ENCODE measurements around the gene ZSCAN10. TPM values are rescaled to one million over a fixed set of nuclear protein-coding genes. Genes with fewer than 3 reads are reported as not detected.

ZSCAN10 gene
- total and polyA plus RNA-seq, 5 donors, result not detected

DNA sequence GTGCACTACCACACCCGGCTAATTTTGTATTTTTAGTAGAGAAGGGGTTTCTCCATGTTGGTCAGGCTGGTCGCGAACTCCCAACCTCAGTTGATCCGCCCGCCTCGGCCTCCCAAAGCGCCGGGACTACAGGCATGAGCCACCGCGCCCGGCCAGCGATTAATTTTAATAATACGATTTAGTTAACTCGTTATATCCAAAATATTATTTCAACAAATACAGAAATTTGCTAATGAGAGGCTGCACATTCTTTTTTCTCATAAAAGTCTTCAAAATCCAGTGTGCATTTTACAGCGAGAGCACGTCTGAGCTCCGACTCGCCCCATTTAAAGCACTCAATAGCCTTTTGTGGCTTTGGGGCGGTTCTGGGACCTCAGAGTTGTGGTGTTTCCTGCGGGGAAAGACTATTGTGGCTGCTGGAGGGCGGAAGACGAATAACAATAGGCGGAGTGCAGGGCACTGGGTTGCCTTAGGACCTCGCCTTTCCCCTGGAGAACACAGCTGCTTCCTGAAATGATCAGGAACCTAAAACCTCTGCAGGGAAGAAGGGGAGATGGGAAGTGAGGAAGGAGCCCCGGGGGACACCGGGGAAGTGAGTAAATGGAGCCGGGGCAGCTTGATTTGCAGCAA, 2.9 kb upstream of the ZSCAN10 start:
- intact Hi-C loops (cut with DNase I), result no loop called here
- H3K27me3 ChIP-seq (ENCODE audit: control insufficient read depth, insufficient read depth), result no peaks in the 10 kb centered on the region
- ATAC-seq, result peak; percentile 22 to 68

DNA sequence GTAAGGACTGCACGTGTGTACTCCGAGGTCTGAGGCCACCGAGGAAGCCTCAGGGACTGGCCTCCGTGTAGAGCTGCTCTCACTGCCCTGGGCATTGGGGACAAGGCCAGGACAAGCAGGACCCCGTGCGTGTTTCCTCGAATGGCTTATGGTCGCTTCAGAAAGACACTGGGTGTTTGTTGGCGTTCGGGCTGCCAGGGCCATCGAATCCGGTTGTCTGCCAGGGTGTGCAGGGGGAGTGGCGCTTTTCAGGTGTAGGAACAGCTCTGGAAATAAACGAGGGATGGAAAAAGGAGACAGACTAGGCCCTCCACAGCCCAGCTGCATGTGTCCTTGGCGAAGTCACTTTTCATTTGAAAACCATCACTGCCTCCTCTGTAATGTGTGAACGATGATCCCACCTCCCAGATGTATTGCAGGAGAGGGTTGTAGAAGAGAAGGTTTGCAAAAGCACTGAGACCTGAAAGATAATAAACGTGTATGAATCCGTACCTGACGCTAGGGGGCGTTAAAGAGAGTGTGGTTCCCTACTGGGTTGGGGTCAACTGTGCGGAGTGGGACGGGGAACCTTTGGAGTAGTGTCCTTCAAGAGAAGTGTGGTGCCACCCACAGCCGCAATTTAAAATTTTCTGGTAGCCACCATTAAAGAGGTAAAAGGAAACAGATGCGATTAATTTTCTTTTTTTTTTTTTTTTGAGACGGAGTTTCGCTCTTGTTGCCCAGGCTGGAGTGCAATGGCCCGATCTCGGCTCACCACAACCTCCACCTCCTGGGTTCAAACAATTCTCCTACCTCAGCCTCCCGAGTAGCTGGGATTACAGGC, 2.1 kb upstream of the ZSCAN10 start:
- H3K27ac ChIP-seq (ENCODE audit: low read length), result peak overlapping the region; percentile 51
- H3K27me3 ChIP-seq (ENCODE audit: control insufficient read depth, insufficient read depth), result no peaks in the 10 kb centered on the region
- H3K4me3 ChIP-seq (ENCODE audit: low read length), result no peak overlapping the region
- no peaks in the 10 kb centered on the region for H3K9me3 ChIP-seq (ENCODE audit: control insufficient read depth, low read length)
- DNase-seq, result peak in 1 of 3 donors; percentile 42
- peaks cover 10% of the 10 kb centered on the region for H3K4me1 ChIP-seq (ENCODE audit: control insufficient read depth, insufficient read depth, low read length)
- intact Hi-C loops (cut with DNase I), result no loop called here
- no peak for ATAC-seq
- 58% methylated on average over 29 of the region's 29 CpGs for WGBS

More for the DNA sequence above, 2.9 kb upstream of the ZSCAN10 start:
- no peaks in the 10 kb centered on the region for H3K9me3 ChIP-seq (ENCODE audit: control insufficient read depth, low read length)
- peak; percentile 44 to 69 (median 63) for DNase-seq
- H3K4me3 ChIP-seq (ENCODE audit: low read length), result no peak overlapping the region
- WGBS, result 37% methylated on average over 27 of the region's 27 CpGs
- H3K4me1 ChIP-seq (ENCODE audit: control insufficient read depth, insufficient read depth, low read length), result peaks cover 10% of the 10 kb centered on the region
- peak overlapping the region; percentile 33 for H3K27ac ChIP-seq (ENCODE audit: low read length)

DNA sequence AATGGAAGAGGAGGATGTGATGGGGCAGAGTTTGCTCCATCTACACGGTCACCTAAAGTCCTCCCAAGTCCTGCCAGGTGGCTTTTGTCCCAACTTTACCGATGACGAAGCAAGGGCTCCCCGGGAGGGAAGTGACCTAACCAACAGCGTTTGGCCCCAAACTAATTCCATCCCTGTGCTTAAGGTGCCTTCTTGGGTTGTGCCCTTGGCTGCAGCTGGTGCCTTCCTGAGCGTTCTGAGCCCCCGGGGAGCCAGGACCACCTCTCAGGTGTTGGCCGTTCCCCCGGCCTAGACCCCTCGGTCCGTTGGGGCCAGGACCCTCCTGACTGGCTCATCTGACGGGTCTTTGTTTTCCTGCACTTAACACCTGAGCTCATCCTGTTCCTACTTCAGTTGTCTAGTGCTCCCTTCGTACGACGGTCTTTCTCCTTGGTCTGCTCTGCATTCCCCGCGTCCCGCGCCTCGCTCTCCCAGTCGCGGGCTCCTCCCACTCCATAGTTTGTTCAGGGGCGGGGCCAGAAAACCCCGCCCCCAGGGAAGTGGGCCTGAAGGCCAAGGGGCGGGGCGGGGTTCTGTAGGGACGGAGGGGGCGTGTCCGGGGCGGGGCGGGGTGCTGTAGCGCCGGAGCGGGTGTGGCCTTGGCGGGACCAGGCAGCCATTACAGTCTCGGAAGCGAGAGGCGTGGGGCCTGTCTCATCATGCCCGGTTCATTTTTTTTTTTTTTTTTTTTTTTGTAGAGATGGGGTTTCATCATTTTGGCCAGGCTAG, 822 bp upstream of the ZSCAN10 start:
- ATAC-seq (peak; percentile 94 to 95), DNase-seq (peak; percentile 91 to 97 (median 96))
- 5% methylated on average over 39 of the region's 39 CpGs for WGBS
- no peak overlapping the region for H3K27ac ChIP-seq (ENCODE audit: low read length)
- no peaks in the 10 kb centered on the region for H3K9me3 ChIP-seq (ENCODE audit: control insufficient read depth, low read length)
- no peak overlapping the region for H3K4me3 ChIP-seq (ENCODE audit: low read length)
- H3K4me1 ChIP-seq (ENCODE audit: control insufficient read depth, insufficient read depth, low read length), result peaks cover 10% of the 10 kb centered on the region
- no peaks in the 10 kb centered on the region for H3K27me3 ChIP-seq (ENCODE audit: control insufficient read depth, insufficient read depth)
- intact Hi-C loops (cut with DNase I), result no loop called here

DNA sequence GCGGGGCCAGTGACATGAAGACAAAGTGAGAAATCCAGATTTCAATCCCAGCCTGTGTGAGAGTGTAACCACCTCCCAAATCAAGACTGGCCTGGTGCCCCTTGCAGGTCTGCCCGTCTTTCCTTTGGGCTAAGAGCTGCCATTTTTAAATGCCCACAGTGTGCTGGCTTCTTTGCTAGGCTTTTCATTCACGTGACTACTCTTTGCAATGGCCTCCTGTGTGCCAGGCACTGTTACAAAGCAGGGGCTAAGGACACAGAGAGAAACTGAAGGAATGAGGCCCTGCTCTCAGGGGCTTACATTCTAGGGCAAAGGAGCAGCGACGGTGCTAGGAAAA, 269 bp upstream of the ZSCAN10 start:
- Histone ChIP-seq H3K4me1 (ENCODE audit: control insufficient read depth, insufficient read depth, low read length) (peaks cover 10% of the 10 kb centered on the region), H3K9me3 (ENCODE audit: control insufficient read depth, low read length) (no peaks in the 10 kb centered on the region), H3K27me3 (ENCODE audit: control insufficient read depth, insufficient read depth) (no peaks in the 10 kb centered on the region), H3K27ac (ENCODE audit: low read length) (no peak overlapping the region), H3K4me3 (ENCODE audit: low read length) (no peak overlapping the region)
- WGBS, result 52% methylated on average over 5 of the region's 5 CpGs
- DNase-seq (no peak), ATAC-seq (no peak)
- intact Hi-C loops (cut with DNase I), result no loop called here

DNA sequence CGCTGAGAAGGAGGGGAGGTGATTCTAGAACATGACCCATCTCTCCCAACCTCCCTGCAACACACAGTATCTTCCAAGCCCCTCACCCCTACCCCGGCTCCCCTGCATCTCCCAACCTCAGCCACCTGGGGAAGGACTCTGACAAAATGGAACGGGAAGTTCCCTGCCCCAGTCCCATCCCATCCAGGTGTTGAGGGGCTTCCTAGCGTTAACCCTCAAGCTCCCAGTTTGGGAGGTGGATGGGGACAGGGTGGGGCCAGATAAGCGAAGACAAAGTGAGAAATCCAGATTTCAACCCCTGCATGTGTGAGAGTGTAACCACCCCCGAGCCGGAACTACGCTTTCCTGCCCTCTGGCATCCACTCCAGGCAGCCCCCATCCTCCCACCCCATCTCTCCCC, 1.8 kb downstream of the ZSCAN10 start:
- Histone ChIP-seq H3K4me3 (ENCODE audit: low read length) (no peak overlapping the region), H3K27me3 (ENCODE audit: control insufficient read depth, insufficient read depth) (no peaks in the 10 kb centered on the region), H3K27ac (ENCODE audit: low read length) (no peak overlapping the region), H3K9me3 (ENCODE audit: control insufficient read depth, low read length) (no peaks in the 10 kb centered on the region), H3K4me1 (ENCODE audit: control insufficient read depth, insufficient read depth, low read length) (peaks cover 10% of the 10 kb centered on the region)
- no peak for DNase-seq
- WGBS, result 52% methylated on average over 8 of the region's 8 CpGs
- no peak for ATAC-seq
- intact Hi-C loops (cut with DNase I), result no loop called here

DNA sequence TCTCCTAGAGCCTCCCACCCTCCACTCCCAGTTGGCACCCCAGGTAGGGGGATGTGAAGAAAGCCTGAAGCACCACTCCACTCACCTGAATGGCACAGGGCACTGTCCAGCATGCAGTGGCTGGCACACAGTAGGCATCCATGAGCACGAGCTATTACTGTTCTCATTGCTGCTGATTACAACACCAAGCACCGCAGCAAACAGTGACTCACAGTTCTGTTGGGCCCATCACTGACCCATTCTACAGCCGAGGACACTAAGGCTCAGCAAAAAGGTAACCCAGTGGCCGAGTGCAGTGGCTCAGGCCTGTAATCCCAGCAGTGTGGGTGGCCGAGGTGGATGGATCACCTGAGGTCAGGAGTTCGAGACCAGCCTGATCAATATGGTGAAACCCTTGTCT, 2.7 kb downstream of the ZSCAN10 start:
- Histone ChIP-seq H3K9me3 (ENCODE audit: control insufficient read depth, low read length) (no peaks in the 10 kb centered on the region), H3K27ac (ENCODE audit: low read length) (no peak overlapping the region), H3K4me3 (ENCODE audit: low read length) (no peak overlapping the region), H3K27me3 (ENCODE audit: control insufficient read depth, insufficient read depth) (no peaks in the 10 kb centered on the region), H3K4me1 (ENCODE audit: control insufficient read depth, insufficient read depth, low read length) (peaks cover 9% of the 10 kb centered on the region)
- 83% methylated on average over 6 of the region's 6 CpGs for WGBS
- DNase-seq (no peak), ATAC-seq (no peak)
- intact Hi-C loops (cut with DNase I), result no loop called here

DNA sequence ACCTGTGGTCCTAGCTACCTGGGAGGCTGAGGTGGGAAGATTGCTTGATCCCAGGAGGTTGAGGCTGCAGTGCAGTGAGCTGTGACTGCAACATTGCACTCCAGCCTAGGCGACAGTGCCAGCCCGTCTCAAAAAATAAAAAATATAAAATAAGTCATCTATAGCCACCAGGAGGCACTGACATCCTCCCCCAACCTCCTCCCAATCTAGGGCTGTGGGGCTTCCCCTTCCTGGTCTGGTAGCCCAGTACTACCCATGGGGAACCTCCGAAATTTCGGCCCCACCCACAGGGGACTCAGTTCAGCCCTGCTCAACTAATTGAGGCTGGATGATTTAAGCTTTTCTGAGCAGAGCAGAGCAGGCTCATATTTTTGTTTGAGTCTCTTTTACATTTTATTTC, 3.2 kb downstream of the ZSCAN10 start:
- no peaks in the 10 kb centered on the region for H3K27me3 ChIP-seq (ENCODE audit: control insufficient read depth, insufficient read depth)
- no peaks in the 10 kb centered on the region for H3K9me3 ChIP-seq (ENCODE audit: control insufficient read depth, low read length)
- DNase-seq (peak in 2 of 3 donors; percentile 67 to 71), ATAC-seq (peak in 1 of 2 donors; percentile 32)
- no peak overlapping the region for H3K4me3 ChIP-seq (ENCODE audit: low read length)
- intact Hi-C loops (cut with DNase I), result no loop called here
- no peak overlapping the region for H3K27ac ChIP-seq (ENCODE audit: low read length)
- WGBS, result 28% methylated on average over 4 of the region's 4 CpGs
- peaks cover 5% of the 10 kb centered on the region for H3K4me1 ChIP-seq (ENCODE audit: control insufficient read depth, insufficient read depth, low read length)

DNA sequence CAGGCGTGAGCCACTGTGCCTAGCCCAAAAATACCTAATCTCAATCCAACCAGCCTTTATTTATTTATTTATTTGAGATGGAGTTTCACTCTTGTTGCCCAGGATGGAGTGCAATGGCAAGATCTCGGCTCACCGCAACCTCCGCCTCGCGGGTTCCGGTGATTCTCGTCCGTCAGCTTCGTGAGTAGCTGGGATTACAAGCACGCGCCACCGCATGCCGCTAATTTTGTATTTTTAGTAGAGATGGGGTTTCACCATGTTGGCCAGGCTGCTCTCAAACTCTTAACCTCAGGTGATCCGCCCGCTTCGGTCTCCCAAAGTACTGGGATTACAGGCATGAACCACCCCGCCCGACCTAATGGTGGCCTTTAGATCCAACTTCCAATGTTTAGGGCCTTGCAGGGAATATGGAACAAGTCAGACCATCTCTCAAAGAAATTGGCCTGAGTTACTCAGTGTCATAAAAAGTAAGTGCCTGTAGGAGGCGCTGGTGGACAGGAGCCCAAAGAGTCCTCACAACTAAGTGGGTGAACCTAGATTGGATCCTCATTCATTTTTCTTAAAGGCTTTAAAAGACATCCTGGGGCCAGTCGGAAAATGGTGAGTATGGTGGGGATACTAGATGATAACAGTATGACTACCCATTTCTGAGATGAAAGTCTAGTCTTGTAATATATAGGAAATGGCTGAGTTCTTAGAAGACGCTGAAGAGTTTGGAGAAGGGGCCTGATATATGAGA, 4.6 kb downstream of the ZSCAN10 start:
- intact Hi-C loops (cut with DNase I), result no loop called here
- 83% methylated on average over 22 of the region's 22 CpGs for WGBS

DNA sequence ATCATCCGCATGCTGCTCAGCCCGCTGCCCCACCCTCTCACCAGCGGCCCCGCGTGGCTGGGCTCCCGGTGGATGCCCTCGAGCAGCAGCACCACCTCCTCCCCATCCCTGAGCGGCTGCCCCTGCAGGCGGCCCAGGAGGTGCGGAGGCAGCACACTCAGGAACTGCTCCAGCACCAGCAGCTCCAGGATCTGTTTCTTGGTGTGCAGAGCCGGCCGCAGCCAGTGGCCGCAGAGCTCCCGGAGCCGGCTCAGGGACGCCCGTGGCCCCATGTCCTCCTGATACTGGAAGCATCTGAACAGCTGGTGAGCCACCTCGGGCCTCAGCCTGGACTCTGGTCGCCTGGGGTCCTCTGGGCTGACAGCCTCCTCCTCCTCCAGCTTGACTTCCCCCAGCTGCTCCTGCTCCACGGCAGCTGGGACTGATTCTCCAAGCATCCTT, 6.6 kb downstream of the ZSCAN10 start:
- Histone ChIP-seq H3K9me3 (ENCODE audit: control insufficient read depth, low read length) (no peaks in the 10 kb centered on the region), H3K4me1 (ENCODE audit: control insufficient read depth, insufficient read depth, low read length) (peaks cover 4% of the 10 kb centered on the region), H3K27ac (ENCODE audit: low read length) (no peak overlapping the region), H3K4me3 (ENCODE audit: low read length) (no peak overlapping the region), H3K27me3 (ENCODE audit: control insufficient read depth, insufficient read depth) (no peaks in the 10 kb centered on the region)
- intact Hi-C loops (cut with DNase I), result no loop called here
- WGBS, result 57% methylated on average over 20 of the region's 20 CpGs
- DNase-seq (peak in 1 of 3 donors; percentile 53), ATAC-seq (no peak)

More for the DNA sequence above, 4.6 kb downstream of the ZSCAN10 start:
- peak in 2 of 3 donors; percentile 25 to 44 for DNase-seq
- no peaks in the 10 kb centered on the region for H3K27me3 ChIP-seq (ENCODE audit: control insufficient read depth, insufficient read depth)
- no peaks in the 10 kb centered on the region for H3K9me3 ChIP-seq (ENCODE audit: control insufficient read depth, low read length)
- peaks cover under 1% of the 10 kb centered on the region for H3K4me1 ChIP-seq (ENCODE audit: control insufficient read depth, insufficient read depth, low read length)
- no peak for ATAC-seq
- no peak overlapping the region for H3K4me3 ChIP-seq (ENCODE audit: low read length)
- no peak overlapping the region for H3K27ac ChIP-seq (ENCODE audit: low read length)

DNA sequence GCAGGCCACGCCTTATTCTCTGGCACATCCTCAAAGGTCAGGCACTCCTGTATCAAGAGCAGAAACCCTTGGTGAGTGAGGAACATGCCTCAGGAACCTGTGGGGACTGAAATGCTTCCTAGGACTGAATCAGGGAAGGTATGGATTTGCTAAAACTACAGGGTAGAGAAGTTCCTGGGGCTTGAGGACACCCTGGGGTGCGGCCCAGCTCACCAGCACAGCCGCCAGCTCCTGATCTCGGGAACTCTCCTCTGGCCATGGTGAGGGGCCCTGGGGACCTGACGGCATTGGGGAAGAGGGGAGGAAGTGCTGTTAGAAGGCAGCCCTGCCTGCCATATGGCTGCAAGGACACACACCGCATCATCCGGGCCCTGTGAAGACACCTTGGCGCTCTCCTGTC, 7.5 kb downstream of the ZSCAN10 start:
- intact Hi-C loops (cut with DNase I), result no loop called here
- WGBS, result 85% methylated on average over 8 of the region's 8 CpGs
- H3K27me3 ChIP-seq (ENCODE audit: control insufficient read depth, insufficient read depth), result no peaks in the 10 kb centered on the region
- ATAC-seq (no peak), DNase-seq (peak in 1 of 3 donors; percentile 45)
- H3K27ac ChIP-seq (ENCODE audit: low read length), result no peak overlapping the region
- no peak overlapping the region for H3K4me3 ChIP-seq (ENCODE audit: low read length)
- H3K9me3 ChIP-seq (ENCODE audit: control insufficient read depth, low read length), result no peaks in the 10 kb centered on the region
- peaks cover 4% of the 10 kb centered on the region for H3K4me1 ChIP-seq (ENCODE audit: control insufficient read depth, insufficient read depth, low read length)

All from right cardiac atrium (tissue), 5 donors.